Mammary epithelial cell (primary cell): ENCODE measurements around the gene ESPNL.

Source experiments
- CTCF ChIP-seq, 2 donors: IDR thresholded peaks in 1 of 2; conservative IDR thresholded peaks in 1 of 2; 2 replicates each; pipeline ENCODE4 v1.5.1; 2011 to 2012; ENCODE audit warnings: inconsistent platforms in 2 of 2, low read length in 2 of 2, mild to moderate bottlenecking in 2 of 2, control low read depth in 1 of 2, low read depth in 1 of 2; ENCODE audit not compliant: insufficient read depth in 1 of 2; ENCODE audit errors: extremely low read depth in 1 of 2
- EZH2 ChIP-seq: IDR thresholded peaks from 2 replicates; pipeline ENCODE4 v1.6.1; 2012; ENCODE audit warnings: low read length, inconsistent platforms, borderline replicate concordance

- TF ChIP-seq CTCF (conservative IDR thresholded peaks at IDR 0.05 in 1 of 2, IDR thresholded peaks at IDR 0.05 in 1 of 2; ENCODE audit: extremely low read depth in 1 of 2, insufficient read depth in 1 of 2, low read depth in 1 of 2, low read length in 2 of 2) (no peak), EZH2 (no peak)
Observed at GRCh38 chr2:238140721-238141540, 40.8 kb downstream of the ESPNL start.
